ENCODE results near the gene VIPR2.
"Not testable (repeated sequence)": the region's sequence is repeated elsewhere in the genome, so short reads cannot be mapped to it uniquely, and the experiment has no call there.

The VIPR2 gene

GRCh38 chr7:159144758-159145489 lies at the start of gene VIPR2:
VIPR2 (minus strand) TSS chr7:159144867; CDS start chr7:159144771, 96 bp downstream.
- DNase-seq (ENCODE audit: low spot score), result no peak

GRCh38 chr7:159193543-159194090 lies 49.0 kb upstream of the VIPR2 start:
- no peak for DNase-seq (ENCODE audit: low spot score)

- no peak for DNase-seq (ENCODE audit: low spot score)
Measured at GRCh38 chr7:159192725-159193453, 48.2 kb upstream of the VIPR2 start.

DNA sequence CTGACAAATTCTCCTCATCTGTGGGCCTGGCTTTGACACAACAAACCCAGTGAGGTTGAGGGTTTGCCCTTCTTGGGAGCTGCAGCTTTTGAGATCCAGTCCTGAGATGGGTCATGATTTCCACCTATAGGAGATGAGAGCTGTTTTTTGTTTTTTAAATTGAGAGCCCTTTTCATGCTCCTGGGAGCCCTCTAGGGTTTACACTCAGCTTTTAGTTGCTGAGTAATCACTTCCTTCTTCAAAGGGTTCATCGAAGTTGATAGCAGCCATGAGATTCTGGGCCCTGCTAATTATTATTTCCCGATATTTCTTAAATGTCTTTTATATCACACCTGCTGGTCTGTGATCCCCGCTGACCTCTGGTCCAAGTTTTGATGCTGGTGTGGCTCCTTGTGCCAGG lies 47.3 kb upstream of the VIPR2 start:
- no peak for DNase-seq (ENCODE audit: low spot score)

GRCh38 chr7:159191236-159191635 lies 46.6 kb upstream of the VIPR2 start:
- no peak for DNase-seq (ENCODE audit: low spot score)

DNA sequence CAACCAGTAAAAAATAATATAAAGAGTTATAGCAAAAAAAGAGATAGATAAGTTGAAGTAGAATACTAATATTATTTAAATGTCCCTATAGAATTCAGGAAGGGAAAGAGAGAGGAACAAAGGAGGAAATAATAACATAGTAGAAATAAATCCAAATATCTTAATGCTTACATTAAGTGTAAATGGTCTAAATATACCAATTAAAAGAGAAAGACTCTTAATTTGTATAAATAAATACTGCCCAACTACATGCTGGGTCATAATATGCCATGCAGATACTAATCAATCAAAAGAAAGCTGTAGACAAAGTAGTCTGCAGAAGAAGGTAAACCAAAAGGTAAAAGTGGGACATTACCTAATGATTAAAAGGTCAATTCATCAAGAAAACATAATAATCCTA lies 43.3 kb upstream of the VIPR2 start:
- no peak for DNase-seq (ENCODE audit: low spot score)

GRCh38 chr7:159179241-159179640 lies 34.6 kb upstream of the VIPR2 start:
- DNase-seq (ENCODE audit: low spot score), result no peak

GRCh38 chr7:159177284-159177953 lies 32.8 kb upstream of the VIPR2 start:
- DNase-seq (ENCODE audit: low spot score), result no peak

GRCh38 chr7:159175792-159176191 lies 31.1 kb upstream of the VIPR2 start:
- no peak for DNase-seq (ENCODE audit: low spot score)

DNA sequence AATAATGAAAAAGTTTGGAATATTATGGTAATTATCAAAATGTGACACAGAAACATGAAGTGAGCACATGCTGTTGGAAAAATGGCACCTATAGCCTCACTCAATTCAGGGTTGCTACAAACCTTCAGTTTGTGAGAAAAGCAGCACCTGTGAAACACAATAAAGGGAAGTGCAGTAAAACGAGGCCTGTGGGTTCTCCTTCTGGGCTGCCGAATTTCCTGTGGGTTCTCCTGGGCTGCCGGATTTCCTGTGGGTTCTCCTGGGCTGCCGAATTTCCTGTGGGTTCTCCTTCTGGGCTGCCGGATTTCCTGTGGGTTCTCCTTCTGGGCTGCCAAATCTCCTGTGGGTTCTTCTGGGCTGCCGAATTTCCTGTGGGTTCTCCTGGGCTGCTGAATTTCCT lies 30.4 kb upstream of the VIPR2 start:
- not testable (repeated sequence) for DNase-seq (ENCODE audit: low spot score)

- DNase-seq (ENCODE audit: low spot score), result no peak
Measured at GRCh38 chr7:159172400-159172799, 27.7 kb upstream of the VIPR2 start.

GRCh38 chr7:159169391-159169790 lies 24.7 kb upstream of the VIPR2 start:
- DNase-seq (ENCODE audit: low spot score), result no peak

- DNase-seq (ENCODE audit: low spot score), result no peak
Measured at GRCh38 chr7:159167139-159167538, 22.5 kb upstream of the VIPR2 start.

DNA sequence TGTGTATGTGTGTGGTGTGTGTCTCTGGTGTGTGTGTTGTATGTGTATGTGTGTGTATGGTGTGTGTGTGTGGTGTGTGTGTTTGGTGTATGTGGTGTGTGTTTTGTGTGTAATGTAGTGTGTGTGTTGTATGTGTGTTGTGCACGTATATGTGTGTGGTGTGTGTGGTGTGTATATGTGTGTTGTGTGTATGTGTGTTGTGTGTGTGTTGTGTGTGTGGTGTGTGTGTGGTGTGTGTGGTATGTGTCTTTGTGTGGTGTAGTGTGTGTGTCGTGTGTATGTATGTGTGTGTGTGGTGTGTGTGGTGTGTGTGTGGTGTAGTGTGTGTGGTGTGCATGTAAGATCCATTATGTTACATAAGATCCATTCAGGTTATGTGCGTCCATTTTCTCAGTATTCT lies 21.9 kb upstream of the VIPR2 start:
- DNase-seq (ENCODE audit: low spot score), result no peak

GRCh38 chr7:159165352-159165751 lies 20.7 kb upstream of the VIPR2 start:
- DNase-seq (ENCODE audit: low spot score), result no peak

- not testable (repeated sequence) for DNase-seq (ENCODE audit: low spot score)
Measured at GRCh38 chr7:159163703-159164301, 19.1 kb upstream of the VIPR2 start.

DNA sequence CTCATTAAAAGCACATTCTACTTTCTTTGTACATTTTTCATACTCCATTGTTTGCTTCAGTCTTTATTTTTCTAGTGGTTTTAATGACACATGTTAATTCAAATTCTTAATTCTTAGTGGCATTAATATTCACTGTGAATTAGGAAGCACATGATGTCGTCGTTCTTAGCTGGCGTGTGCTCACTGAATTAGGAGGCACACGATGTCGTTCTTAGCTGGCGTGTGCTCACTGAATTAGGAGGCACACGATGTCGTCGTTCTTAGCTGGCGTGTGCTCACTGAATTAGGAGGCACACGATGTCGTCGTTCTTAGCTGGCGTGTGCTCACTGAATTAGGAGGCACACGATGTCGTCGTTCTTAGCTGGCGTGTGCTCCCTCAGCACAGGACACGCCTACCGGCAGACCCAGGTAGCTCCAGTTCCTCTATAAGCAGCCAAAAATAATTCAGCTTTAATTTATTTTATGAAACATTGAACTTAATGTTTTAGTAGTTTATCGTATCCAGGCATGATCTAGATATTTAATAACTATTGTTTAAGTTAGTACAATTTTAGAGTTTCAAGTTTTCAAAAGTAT lies 17.5 kb upstream of the VIPR2 start:
- not testable (repeated sequence) for DNase-seq (ENCODE audit: low spot score)

DNA sequence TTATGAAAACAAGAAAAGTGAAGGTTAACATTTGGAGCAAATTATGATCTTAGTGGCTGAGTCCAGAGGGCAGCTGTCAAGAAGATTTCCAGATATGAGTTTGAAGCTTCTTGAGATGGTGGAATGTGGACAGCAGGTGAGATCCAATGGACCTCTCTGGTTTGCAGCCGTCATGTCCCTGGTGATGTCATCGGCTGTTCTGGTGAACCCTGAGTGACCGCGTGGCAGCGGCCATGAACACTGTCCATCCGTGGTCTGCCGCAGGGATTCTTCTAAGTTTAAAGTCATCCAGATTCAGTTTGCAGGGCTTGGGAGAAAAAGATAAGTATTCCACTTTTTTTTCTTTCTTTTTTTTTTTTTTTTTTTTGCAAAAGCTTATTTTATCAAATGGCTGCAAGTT lies 15.8 kb upstream of the VIPR2 start:
- DNase-seq (ENCODE audit: low spot score), result no peak

DNA sequence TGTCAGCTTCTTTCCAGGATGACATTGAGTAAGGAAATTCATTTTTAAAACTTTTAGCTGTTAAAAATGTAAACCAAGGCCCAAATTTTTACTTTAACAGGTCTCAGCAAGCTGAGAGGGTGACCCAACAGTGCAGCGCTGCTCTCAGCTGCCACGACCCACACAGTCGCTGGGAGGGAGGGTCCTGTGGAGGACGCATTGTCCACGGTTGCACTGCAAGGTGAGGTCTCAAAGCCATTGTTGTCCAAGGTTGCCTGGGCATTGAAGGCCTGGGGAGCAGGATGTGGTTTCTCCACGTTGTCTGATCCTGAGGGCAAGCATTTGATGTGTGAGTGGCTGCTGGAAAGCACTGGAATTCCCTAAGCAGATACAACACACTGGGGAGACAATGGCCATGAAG lies 15.1 kb upstream of the VIPR2 start:
- no peak for DNase-seq (ENCODE audit: low spot score)

DNA sequence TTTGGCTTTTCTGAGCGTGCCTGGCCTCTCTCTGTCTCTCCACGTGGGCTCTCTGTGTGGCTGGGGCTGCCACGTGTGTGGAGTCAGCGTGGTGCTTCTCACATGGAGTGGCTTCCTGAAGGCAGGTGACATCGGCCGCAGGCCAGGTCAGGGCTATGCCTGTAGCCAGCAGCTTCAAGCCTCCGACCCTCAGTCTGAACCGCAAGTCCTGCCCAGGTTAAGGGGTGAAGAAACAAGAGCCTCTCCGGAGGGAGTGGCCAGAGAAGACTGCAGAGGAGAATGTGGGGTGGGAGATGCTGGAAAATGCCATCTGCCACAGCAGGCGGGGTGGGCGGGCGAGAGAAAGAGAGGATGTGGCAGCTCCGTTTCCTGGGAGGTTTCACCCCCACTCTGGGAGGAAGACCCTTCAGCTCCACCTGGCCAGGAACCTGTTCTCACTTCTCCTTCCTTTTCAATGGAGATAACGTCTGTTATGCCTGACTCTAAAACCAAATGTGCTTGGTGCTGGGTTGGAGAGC lies 14.3 kb upstream of the VIPR2 start:
- DNase-seq (ENCODE audit: low spot score), result no peak

GRCh38 chr7:159158125-159158887 lies 13.6 kb upstream of the VIPR2 start:
- no peak for DNase-seq (ENCODE audit: low spot score)

Data from activated CD4-positive, alpha-beta T cell treated with anti-CD3 and anti-CD28 coated beads, Interleukin-2, Interleukin-4, amounts not matched to agents 100 ng/mL and 50 ng/mL, durations not matched to agents 16 hours and 8 hours (primary cell).